Caco-2 (cell line): Measurements from ENCODE around the gene MGA. TPM values are rescaled to one million over a fixed set of nuclear protein-coding genes. Genes with fewer than 3 reads are reported as not detected.

Experiments used
- BruUV-seq: library from RNA; stranded (reverse); fragments of 400-500 nt; replicated peaks from 2 replicates; lab custom pipeline; 2021; lab: Mats Ljungman, UMichigan
- CTCF ChIA-PET: fragments of 300-600 bp; sonication (Branson Sonifier 250); formaldehyde crosslinking; loops from one replicate; lab custom pipeline; 2022; ENCODE audit warnings: antibody characterized with exemption; lab: Charles Lee
- POLR2A ChIA-PET: fragments of 300-600 bp; sonication (Branson Sonifier 250); formaldehyde crosslinking; loops from one replicate; lab custom pipeline; 2022; ENCODE audit warnings: antibody characterized with exemption; lab: Charles Lee
- DNase-seq, 2 experiments: peaks; one replicate each; pipeline versions ENCODE4 v3.0.0 to v3.0.0-alpha.2; 2020 to 2022
- H3K27me3 ChIP-seq: replicated peaks from 2 replicates; pipeline ENCODE4 v1.6.0; 2011; ENCODE audit warnings: low read length; ENCODE audit not compliant: control insufficient read depth, insufficient read depth
- H3K36me3 ChIP-seq: 2 replicates; pipeline ENCODE4 v1.5.1; 2011; ENCODE audit warnings: low read length; ENCODE audit not compliant: control insufficient read depth, insufficient read depth
- H3K4me1 ChIP-seq: fragments of 250-450 bp; sonication (Bioruptor Pico); 2 replicates; pipeline ENCODE4 v1.5.1; 2020; ENCODE audit warnings: mild to moderate bottlenecking
- H3K4me3 ChIP-seq: 2 replicates; pipeline ENCODE4 v1.5.1; 2011; ENCODE audit warnings: low read depth, mild to moderate bottlenecking, control low read depth, low read length
- H3K9me3 ChIP-seq: fragments of 250-450 bp; sonication (Bioruptor Pico); 2 replicates; pipeline ENCODE4 v1.5.1; 2020; ENCODE audit warnings: mild to moderate bottlenecking, moderate library complexity
- H3K27ac Mint-ChIP-seq: one replicate; pipeline ENCODE4 v1.8.0; 2022; ENCODE audit warnings: mixed read lengths; ENCODE audit not compliant: unreplicated experiment
- H3K27me3 Mint-ChIP-seq: one replicate; pipeline ENCODE4 v1.8.0; 2022; ENCODE audit warnings: mixed read lengths; ENCODE audit not compliant: insufficient read depth, unreplicated experiment
- H3K36me3 Mint-ChIP-seq: one replicate; pipeline ENCODE4 v1.8.0; 2022; ENCODE audit warnings: mild to moderate bottlenecking, mixed read lengths; ENCODE audit not compliant: insufficient read depth, unreplicated experiment
- H3K4me1 Mint-ChIP-seq: one replicate; pipeline ENCODE4 v1.8.0; 2022; ENCODE audit warnings: low read depth, mixed read lengths; ENCODE audit not compliant: unreplicated experiment
- H3K4me3 Mint-ChIP-seq: one replicate; pipeline ENCODE4 v1.8.0; 2022; ENCODE audit warnings: mild to moderate bottlenecking, moderate library complexity, mixed read lengths; ENCODE audit not compliant: unreplicated experiment
- H3K9me3 Mint-ChIP-seq: one replicate; pipeline ENCODE4 v1.8.0; 2022; ENCODE audit warnings: mixed read lengths; ENCODE audit not compliant: unreplicated experiment
- intact Hi-C: fragments of 100-400 bp; cut with micrococcal nuclease; formaldehyde crosslinking; loops from one replicate; pipeline ENCODE4 v1.10.0; 2022; ENCODE audit not compliant: unreplicated experiment
- total RNA-seq: library from RNA; stranded (reverse); gene quantifications from 2 replicates; pipeline ENCODE4 v1.2.3, GENCODE V29; 2022
- TF ChIP-seq, protein P1 (sequence below), 2 experiments: fragments of 200-600 bp in 1 of 2; IDR thresholded peaks; 1 replicate in 1 of 2; 2 replicates in 1 of 2; pipeline versions ENCODE4 v1.5.1 to v1.8.0; 2011 to 2022; ENCODE audit warnings: antibody characterized with exemption in 1 of 2, control low read depth in 1 of 2, inconsistent platforms in 1 of 2, low read depth in 1 of 2, low read length in 1 of 2, mild to moderate bottlenecking in 1 of 2, moderate library complexity in 1 of 2; ENCODE audit not compliant: insufficient read depth in 1 of 2, severe bottlenecking in 1 of 2, unreplicated experiment in 1 of 2

Gene MGA
- total RNA-seq, 1 experiment from 2014 or later = 59.6 TPM

DNA sequence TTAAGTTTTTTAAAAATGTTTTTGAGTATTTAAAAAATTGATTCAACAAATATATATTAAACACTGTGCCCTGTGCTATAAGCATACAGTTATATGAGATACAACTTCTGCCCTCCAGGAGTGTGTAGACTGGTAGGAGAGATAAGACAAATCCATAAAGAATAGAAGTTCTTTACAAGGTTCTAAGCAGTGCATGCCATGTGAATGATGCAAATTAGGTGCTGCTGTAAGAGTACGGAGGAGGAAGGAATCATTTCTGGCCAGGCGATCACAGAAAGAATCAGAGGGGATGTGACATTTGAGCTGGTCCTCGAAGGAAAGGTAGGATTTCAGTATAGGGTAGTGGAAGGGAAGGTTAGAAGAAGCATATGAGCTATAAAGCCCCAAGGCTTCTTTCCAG lies 128.1 kb downstream of the MGA start:
- Histone ChIP-seq H3K9me3 (no peaks in the 10 kb centered on the region), H3K4me3 (no peak overlapping the region), H3K4me1 (peaks cover 44% of the 10 kb centered on the region), H3K27me3 (no peaks in the 10 kb centered on the region), H3K36me3 (no peaks in the 10 kb centered on the region)
- TF ChIP-seq, protein P1, sequence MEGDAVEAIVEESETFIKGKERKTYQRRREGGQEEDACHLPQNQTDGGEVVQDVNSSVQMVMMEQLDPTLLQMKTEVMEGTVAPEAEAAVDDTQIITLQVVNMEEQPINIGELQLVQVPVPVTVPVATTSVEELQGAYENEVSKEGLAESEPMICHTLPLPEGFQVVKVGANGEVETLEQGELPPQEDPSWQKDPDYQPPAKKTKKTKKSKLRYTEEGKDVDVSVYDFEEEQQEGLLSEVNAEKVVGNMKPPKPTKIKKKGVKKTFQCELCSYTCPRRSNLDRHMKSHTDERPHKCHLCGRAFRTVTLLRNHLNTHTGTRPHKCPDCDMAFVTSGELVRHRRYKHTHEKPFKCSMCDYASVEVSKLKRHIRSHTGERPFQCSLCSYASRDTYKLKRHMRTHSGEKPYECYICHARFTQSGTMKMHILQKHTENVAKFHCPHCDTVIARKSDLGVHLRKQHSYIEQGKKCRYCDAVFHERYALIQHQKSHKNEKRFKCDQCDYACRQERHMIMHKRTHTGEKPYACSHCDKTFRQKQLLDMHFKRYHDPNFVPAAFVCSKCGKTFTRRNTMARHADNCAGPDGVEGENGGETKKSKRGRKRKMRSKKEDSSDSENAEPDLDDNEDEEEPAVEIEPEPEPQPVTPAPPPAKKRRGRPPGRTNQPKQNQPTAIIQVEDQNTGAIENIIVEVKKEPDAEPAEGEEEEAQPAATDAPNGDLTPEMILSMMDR (IDR thresholded peaks at IDR 0.05; ENCODE audit: insufficient read depth in 1 of 2, low read depth in 1 of 2, low read length in 1 of 2, severe bottlenecking in 1 of 2, unreplicated experiment in 1 of 2) = no peak
- peaks cover 13% of the 10 kb centered on the region for H3K36me3 Mint-ChIP-seq
- H3K4me3 Mint-ChIP-seq = no peak overlapping the region
- CTCF ChIA-PET = interaction anchor here (1.1 kb wide), 1 partner anchor 14 kb away, joined by 4 read pairs; the partner anchor contains the start of gene MAPKBP1
- H3K27me3 Mint-ChIP-seq = no peaks in the 10 kb centered on the region
- intact Hi-C loops = no loop called here
- peak overlapping the region; percentile 0 for H3K27ac Mint-ChIP-seq
- DNase-seq = no peak
- peaks cover 33% of the 10 kb centered on the region for H3K4me1 Mint-ChIP-seq
- POLR2A ChIA-PET = no interaction called here
- H3K9me3 Mint-ChIP-seq = no peaks in the 10 kb centered on the region
- no TSS peak for BruUV-seq

DNA sequence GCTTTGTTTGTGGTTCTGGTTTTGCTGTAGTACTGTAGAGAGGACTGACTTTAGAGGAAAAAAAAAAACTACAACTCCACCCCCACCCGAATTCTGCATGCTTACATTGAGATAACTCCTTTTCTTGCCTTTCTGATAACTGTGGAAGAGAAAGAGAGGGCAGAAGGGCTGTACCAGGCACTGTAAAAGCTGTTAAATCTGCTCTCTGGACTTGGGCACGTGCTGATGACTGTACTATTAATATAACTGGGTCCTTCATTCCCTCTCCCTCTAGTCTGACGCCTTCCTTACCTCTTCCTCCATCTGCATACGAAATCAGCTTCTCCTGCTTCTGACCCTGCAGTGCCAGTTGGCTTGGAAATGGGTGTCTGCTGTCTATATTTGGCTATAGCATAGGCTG lies 129.0 kb downstream of the MGA start:
- Histone ChIP-seq H3K4me3 (no peak overlapping the region), H3K9me3 (no peaks in the 10 kb centered on the region), H3K27me3 (no peaks in the 10 kb centered on the region), H3K36me3 (no peaks in the 10 kb centered on the region), H3K4me1 (peaks cover 36% of the 10 kb centered on the region)
- H3K36me3 Mint-ChIP-seq = peaks cover 11% of the 10 kb centered on the region
- H3K9me3 Mint-ChIP-seq = no peaks in the 10 kb centered on the region
- BruUV-seq = no TSS peak
- POLR2A ChIA-PET = interaction anchor here (0.6 kb wide), 1 partner anchor 15 kb away, joined by 8 read pairs; the partner anchor contains the start of gene MAPKBP1
- DNase-seq = no peak
- H3K4me3 Mint-ChIP-seq = no peak overlapping the region
- CTCF ChIA-PET = interaction anchor here (0.6 to 1.1 kb wide), 4 partner anchors 9 to 181 kb away, joined by 3 to 4 read pairs (median 3); partner anchors contain the start of gene MAPKBP1
- intact Hi-C loops = no loop called here
- H3K4me1 Mint-ChIP-seq = peaks cover 31% of the 10 kb centered on the region
- peak overlapping the region; percentile 39 for H3K27ac Mint-ChIP-seq
- H3K27me3 Mint-ChIP-seq = no peaks in the 10 kb centered on the region
- TF ChIP-seq, protein P1 (IDR thresholded peaks at IDR 0.05; ENCODE audit: insufficient read depth in 1 of 2, low read depth in 1 of 2, low read length in 1 of 2, severe bottlenecking in 1 of 2, unreplicated experiment in 1 of 2) = no peak

DNA sequence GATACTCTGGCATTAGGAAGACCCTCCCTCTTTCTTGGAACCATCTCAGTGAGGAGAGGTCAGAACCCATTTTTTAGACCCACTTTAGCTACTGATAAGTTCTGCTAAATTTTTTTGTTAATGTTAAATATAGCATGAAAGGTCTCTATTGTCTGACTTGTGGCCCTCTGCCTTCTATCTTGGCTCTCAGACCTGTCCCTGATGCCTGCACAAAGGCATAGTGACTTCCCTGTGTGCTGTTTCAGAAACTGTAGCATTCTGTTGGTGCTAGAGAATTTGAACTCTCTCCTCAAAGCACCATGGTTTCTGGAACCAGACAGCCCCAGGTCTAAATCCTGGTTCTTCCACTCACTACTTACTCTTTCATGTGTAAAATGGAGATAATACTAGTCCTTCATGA lies 129.5 kb downstream of the MGA start:
- intact Hi-C loops = no loop called here
- Histone ChIP-seq H3K27me3 (no peaks in the 10 kb centered on the region), H3K9me3 (no peaks in the 10 kb centered on the region), H3K4me1 (peaks cover 36% of the 10 kb centered on the region), H3K36me3 (no peaks in the 10 kb centered on the region), H3K4me3 (no peak overlapping the region)
- H3K27me3 Mint-ChIP-seq = no peaks in the 10 kb centered on the region
- no peak for DNase-seq
- H3K9me3 Mint-ChIP-seq = no peaks in the 10 kb centered on the region
- no peak overlapping the region for H3K4me3 Mint-ChIP-seq
- TF ChIP-seq, protein P1 (IDR thresholded peaks at IDR 0.05; ENCODE audit: insufficient read depth in 1 of 2, low read depth in 1 of 2, low read length in 1 of 2, severe bottlenecking in 1 of 2, unreplicated experiment in 1 of 2) = no peak
- peaks cover 11% of the 10 kb centered on the region for H3K36me3 Mint-ChIP-seq
- H3K4me1 Mint-ChIP-seq = peaks cover 31% of the 10 kb centered on the region
- no TSS peak for BruUV-seq
- POLR2A ChIA-PET = no interaction called here
- peak overlapping the region; percentile 39 for H3K27ac Mint-ChIP-seq
- CTCF ChIA-PET = interaction anchor here (1.0 to 1.1 kb wide), 2 partner anchors 9 to 15 kb away, joined by 3 read pairs; partner anchors contain the start of gene MAPKBP1
